ENCODE data around the gene TPO. TPM values are rescaled to one million over a fixed set of nuclear protein-coding genes. Genes with fewer than 3 reads are reported as not detected.

TPO gene
- total RNA-seq, 2 donors from 2014 or later: 0.80 to 0.94 TPM

- Histone ChIP-seq H3K27ac (no peak overlapping the region), H3K9ac (ENCODE audit: low read depth in 2 of 2, low read length in 2 of 2) (no peak overlapping the region), H3K4me3 (no peak overlapping the region), H3K9me3 (no peaks in the 10 kb centered on the region), H3K4me1 (no peaks in the 10 kb centered on the region), H3K27me3 (no peaks in the 10 kb centered on the region), H3K36me3 (no peaks in the 10 kb centered on the region)
- TF ChIP-seq, protein P1, sequence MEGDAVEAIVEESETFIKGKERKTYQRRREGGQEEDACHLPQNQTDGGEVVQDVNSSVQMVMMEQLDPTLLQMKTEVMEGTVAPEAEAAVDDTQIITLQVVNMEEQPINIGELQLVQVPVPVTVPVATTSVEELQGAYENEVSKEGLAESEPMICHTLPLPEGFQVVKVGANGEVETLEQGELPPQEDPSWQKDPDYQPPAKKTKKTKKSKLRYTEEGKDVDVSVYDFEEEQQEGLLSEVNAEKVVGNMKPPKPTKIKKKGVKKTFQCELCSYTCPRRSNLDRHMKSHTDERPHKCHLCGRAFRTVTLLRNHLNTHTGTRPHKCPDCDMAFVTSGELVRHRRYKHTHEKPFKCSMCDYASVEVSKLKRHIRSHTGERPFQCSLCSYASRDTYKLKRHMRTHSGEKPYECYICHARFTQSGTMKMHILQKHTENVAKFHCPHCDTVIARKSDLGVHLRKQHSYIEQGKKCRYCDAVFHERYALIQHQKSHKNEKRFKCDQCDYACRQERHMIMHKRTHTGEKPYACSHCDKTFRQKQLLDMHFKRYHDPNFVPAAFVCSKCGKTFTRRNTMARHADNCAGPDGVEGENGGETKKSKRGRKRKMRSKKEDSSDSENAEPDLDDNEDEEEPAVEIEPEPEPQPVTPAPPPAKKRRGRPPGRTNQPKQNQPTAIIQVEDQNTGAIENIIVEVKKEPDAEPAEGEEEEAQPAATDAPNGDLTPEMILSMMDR (IDR thresholded peaks at IDR 0.05): no peak
- intact Hi-C loops (cut with DNase I): no loop called here
- DNase-seq: no peak
These were observed 42.2 kb downstream of the TPO start for GRCh38 chr2:1455466-1455865.

DNA sequence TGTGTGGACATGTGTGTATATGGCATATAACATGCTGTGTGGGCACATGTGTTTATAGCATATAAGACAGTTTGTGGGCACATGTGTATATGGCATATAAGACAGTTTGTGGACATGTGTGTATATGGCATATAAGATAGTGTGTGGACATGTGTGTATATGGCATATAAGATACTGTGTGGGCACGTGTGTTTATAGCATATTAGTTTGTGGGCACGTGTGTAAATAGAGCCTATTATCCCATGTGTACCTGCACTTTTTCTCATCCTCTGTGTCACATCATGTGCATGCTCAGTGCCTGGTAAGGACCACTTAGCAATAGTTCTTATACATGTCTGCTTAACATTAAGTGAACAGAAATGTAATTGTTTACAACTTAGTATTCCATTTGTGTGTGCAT lies 45.2 kb downstream of the TPO start:
- Histone ChIP-seq H3K4me3 (no peak overlapping the region), H3K27ac (no peak overlapping the region), H3K9ac (ENCODE audit: low read depth in 2 of 2, low read length in 2 of 2) (no peak overlapping the region), H3K9me3 (no peaks in the 10 kb centered on the region), H3K36me3 (no peaks in the 10 kb centered on the region), H3K4me1 (no peaks in the 10 kb centered on the region), H3K27me3 (no peaks in the 10 kb centered on the region)
- DNase-seq: no peak
- intact Hi-C loops (cut with DNase I): no loop called here
- TF ChIP-seq, protein P1 (IDR thresholded peaks at IDR 0.05): no peak

GRCh38 chr2:1459727-1460126 lies 46.5 kb downstream of the TPO start:
- no peaks in the 10 kb centered on the region for H3K9me3 ChIP-seq
- H3K27ac ChIP-seq: no peak overlapping the region
- no peaks in the 10 kb centered on the region for H3K27me3 ChIP-seq
- DNase-seq: no peak
- H3K9ac ChIP-seq (ENCODE audit: low read depth in 2 of 2, low read length in 2 of 2): no peak overlapping the region
- intact Hi-C loops (cut with DNase I): no loop called here
- TF ChIP-seq, protein P1 (IDR thresholded peaks at IDR 0.05): no peak
- H3K4me3 ChIP-seq: no peak overlapping the region
- no peaks in the 10 kb centered on the region for H3K4me1 ChIP-seq
- H3K36me3 ChIP-seq: no peaks in the 10 kb centered on the region

GRCh38 chr2:1460851-1461418 lies 47.7 kb downstream of the TPO start:
- Histone ChIP-seq H3K9me3 (no peaks in the 10 kb centered on the region), H3K27ac (no peak overlapping the region), H3K4me1 (no peaks in the 10 kb centered on the region), H3K4me3 (no peak overlapping the region), H3K27me3 (no peaks in the 10 kb centered on the region), H3K9ac (ENCODE audit: low read depth in 2 of 2, low read length in 2 of 2) (no peak overlapping the region), H3K36me3 (no peaks in the 10 kb centered on the region)
- intact Hi-C loops (cut with DNase I): no loop called here
- TF ChIP-seq, protein P1 (IDR thresholded peaks at IDR 0.05): no peak
- no peak for DNase-seq

DNA sequence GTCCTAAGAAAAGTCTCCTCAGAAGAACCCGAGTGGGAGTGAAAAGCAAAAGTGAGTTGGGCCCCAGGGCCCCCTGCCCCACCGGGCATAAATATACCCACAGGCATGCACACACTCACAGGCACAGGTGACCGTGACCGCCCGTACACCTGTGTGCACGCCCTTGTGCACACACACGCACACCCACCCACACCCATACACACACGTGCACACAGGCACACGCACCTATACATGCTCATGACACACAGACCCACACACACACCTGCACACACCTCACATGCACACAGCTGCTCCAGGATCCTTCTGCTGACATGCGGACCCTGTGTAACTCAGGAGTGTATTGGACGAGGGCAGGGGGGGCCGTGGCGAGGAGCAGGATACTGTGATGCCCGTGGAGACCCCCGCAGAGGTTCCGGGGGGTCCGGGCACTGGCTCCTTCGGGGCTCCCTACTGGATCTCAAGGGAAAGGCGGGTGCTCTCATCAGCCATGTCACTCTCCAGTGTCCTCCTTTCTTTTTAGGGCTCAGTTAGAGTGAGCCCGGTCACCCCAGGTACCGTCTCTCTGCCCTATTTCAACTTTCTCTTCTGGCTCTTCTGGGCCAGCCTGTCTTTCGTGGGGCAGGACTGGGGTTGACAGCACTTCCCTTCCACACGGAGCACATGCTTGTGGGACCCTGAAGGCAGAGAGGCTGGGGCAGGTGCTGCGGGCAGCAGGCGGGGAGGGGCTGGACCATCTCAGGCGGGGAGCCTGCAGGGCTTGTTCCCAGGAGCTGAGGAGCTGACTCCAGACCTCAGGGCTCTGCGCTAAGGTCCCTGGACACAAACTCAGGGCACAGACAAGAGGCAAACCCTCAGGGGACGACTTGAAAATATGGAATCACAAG lies 48.5 kb downstream of the TPO start:
- intact Hi-C loops (cut with DNase I): no loop called here
- no peaks in the 10 kb centered on the region for H3K9me3 ChIP-seq
- no peak overlapping the region for H3K4me3 ChIP-seq
- no peak overlapping the region for H3K9ac ChIP-seq (ENCODE audit: low read depth in 2 of 2, low read length in 2 of 2)
- no peak overlapping the region for H3K27ac ChIP-seq
- H3K36me3 ChIP-seq: no peaks in the 10 kb centered on the region
- no peaks in the 10 kb centered on the region for H3K4me1 ChIP-seq
- no peaks in the 10 kb centered on the region for H3K27me3 ChIP-seq
- TF ChIP-seq, protein P1 (IDR thresholded peaks at IDR 0.05): no peak
- no peak for DNase-seq
